ENCODE measurements around the gene FAM180A. TPM values are rescaled to one million over a fixed set of nuclear protein-coding genes. Genes with fewer than 3 reads are reported as not detected.
A peak's percentile ranks its signal among the peaks of the same experiment; 100 is the strongest.
"Not testable (repeated sequence)": the region's sequence is repeated elsewhere in the genome, so short reads cannot be mapped to it uniquely, and the experiment has no call there.

FAM180A gene
- total RNA-seq, 4 donors from 2014 or later, result 0.83 to 9.4 (median 1.7) TPM

DNA sequence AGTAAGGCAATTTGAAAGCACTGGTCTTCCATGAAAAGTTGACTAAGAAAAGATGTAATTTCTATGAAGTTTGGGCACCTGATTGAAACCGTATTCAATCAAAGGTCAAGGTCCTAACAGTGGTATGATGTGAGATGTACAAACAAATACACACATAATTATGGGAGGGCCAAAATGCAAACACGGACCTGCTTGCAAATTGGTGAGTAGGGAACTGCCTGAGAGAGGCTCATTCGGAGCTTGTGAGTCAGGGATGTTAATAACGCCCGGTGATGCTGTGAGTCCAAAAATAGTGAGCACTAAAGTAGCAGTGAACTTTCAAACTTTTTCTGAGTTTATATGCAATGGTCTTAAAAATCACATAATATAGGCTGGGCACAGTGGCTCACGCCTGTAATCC lies 34.2 kb upstream of the FAM180A start:
- no peaks in the 10 kb centered on the region for H3K4me1 ChIP-seq
- H3K36me3 ChIP-seq, result no peaks in the 10 kb centered on the region
- 88% methylated on average over 6 of the region's 6 CpGs for WGBS
- no peaks in the 10 kb centered on the region for H3K27me3 ChIP-seq
- H3K4me3 ChIP-seq, result no peak overlapping the region
- H3K9me3 ChIP-seq, result peaks cover 0 to 8% (median 6%) of the 10 kb centered on the region in 4 donors
- TF ChIP-seq EP300 (IDR thresholded peaks at IDR 0.05), result no peak
- TF ChIP-seq POLR2AphosphoS5 (IDR thresholded peaks at IDR 0.05), result no peak
- TF ChIP-seq, protein P1, sequence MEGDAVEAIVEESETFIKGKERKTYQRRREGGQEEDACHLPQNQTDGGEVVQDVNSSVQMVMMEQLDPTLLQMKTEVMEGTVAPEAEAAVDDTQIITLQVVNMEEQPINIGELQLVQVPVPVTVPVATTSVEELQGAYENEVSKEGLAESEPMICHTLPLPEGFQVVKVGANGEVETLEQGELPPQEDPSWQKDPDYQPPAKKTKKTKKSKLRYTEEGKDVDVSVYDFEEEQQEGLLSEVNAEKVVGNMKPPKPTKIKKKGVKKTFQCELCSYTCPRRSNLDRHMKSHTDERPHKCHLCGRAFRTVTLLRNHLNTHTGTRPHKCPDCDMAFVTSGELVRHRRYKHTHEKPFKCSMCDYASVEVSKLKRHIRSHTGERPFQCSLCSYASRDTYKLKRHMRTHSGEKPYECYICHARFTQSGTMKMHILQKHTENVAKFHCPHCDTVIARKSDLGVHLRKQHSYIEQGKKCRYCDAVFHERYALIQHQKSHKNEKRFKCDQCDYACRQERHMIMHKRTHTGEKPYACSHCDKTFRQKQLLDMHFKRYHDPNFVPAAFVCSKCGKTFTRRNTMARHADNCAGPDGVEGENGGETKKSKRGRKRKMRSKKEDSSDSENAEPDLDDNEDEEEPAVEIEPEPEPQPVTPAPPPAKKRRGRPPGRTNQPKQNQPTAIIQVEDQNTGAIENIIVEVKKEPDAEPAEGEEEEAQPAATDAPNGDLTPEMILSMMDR (IDR thresholded peaks at IDR 0.05), result no peak
- TF ChIP-seq POLR2A (IDR thresholded peaks at IDR 0.05; ENCODE audit: low read depth), result no peak
- intact Hi-C loops (cut with DNase I), result no loop called here
- no peak overlapping the region for H3K27ac ChIP-seq (replicated peaks in 1 of 4)
- no peak for DNase-seq (ENCODE audit: extremely low spot score)

DNA sequence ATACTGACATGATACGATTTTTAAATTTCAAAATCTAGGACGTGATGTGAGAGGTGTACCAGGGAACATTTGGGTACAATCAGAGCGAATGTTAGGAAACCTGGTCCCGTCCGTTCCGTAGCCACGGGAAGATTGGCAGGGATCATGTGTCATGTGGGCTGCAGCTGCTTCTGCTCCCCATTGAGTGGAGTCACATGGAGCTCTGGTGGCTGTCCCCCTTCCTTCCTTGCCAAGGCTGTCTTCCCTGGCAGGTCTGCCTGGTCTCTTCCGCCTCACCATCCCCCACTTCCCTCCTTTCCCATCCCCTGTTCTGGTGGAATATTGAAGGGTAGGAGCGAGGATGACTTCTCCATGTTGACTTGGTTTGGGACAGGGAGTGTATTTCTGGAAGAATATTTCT lies 33.8 kb upstream of the FAM180A start:
- Histone ChIP-seq H3K4me3 (no peak overlapping the region), H3K9me3 (peaks cover 0 to 8% (median 6%) of the 10 kb centered on the region in 4 donors), H3K27ac (replicated peaks in 1 of 4) (no peak overlapping the region), H3K4me1 (no peaks in the 10 kb centered on the region), H3K27me3 (no peaks in the 10 kb centered on the region), H3K36me3 (no peaks in the 10 kb centered on the region)
- TF ChIP-seq POLR2A (IDR thresholded peaks at IDR 0.05; ENCODE audit: low read depth) (no peak), POLR2AphosphoS5 (IDR thresholded peaks at IDR 0.05) (no peak), EP300 (IDR thresholded peaks at IDR 0.05) (no peak)
- TF ChIP-seq, protein P1 (IDR thresholded peaks at IDR 0.05), result no peak
- DNase-seq (ENCODE audit: extremely low spot score), result peak; percentile 68
- intact Hi-C loops (cut with DNase I), result no loop called here
- 93% methylated on average over 9 of the region's 9 CpGs for WGBS

DNA sequence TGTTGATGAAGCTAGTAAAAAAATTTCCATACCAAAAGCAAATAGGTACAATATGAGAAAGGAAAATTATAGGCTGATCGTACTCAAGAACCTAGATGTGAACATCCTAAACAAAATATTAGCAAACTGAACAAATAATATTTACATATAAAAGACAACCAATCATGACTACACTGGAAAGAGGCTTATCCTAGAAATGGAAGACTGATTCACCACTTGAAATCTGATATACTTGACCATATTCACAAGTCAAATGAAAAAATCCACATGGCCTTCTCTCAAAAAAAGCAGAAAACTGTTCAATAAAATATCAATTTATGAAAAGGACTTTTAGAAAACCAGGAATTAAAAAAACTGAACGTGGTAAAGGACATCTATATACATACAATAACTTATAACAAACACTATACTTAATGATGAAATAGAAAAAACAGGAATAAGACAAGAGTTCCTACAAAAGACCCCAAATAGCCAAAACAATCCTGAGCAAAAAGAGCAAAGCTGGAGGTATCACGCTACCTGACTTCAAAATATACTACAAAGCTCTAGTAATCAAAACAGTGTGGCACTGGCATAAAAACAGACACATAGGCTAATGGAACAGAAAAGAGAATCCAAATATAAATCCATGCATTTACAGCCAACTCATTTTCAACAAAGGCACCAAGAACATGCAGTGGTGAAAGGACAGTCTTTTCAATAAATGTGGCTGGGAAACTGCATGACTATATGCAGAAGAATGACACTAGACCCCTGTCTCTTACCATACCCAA lies 29.2 kb upstream of the FAM180A start:
- no peak overlapping the region for H3K4me3 ChIP-seq
- H3K27me3 ChIP-seq, result no peaks in the 10 kb centered on the region
- no peak for DNase-seq (ENCODE audit: extremely low spot score)
- H3K36me3 ChIP-seq, result no peaks in the 10 kb centered on the region
- 83% methylated on average over 3 of the region's 3 CpGs for WGBS
- no peak overlapping the region for H3K27ac ChIP-seq (replicated peaks in 1 of 4)
- no peak for TF ChIP-seq POLR2A (IDR thresholded peaks at IDR 0.05; ENCODE audit: low read depth)
- TF ChIP-seq, protein P1 (IDR thresholded peaks at IDR 0.05), result no peak
- peaks cover 0 to 8% (median 6%) of the 10 kb centered on the region in 4 donors for H3K9me3 ChIP-seq
- intact Hi-C loops (cut with DNase I), result no loop called here
- peaks cover 0 to 10% (median 2%) of the 10 kb centered on the region in 4 donors for H3K4me1 ChIP-seq

DNA sequence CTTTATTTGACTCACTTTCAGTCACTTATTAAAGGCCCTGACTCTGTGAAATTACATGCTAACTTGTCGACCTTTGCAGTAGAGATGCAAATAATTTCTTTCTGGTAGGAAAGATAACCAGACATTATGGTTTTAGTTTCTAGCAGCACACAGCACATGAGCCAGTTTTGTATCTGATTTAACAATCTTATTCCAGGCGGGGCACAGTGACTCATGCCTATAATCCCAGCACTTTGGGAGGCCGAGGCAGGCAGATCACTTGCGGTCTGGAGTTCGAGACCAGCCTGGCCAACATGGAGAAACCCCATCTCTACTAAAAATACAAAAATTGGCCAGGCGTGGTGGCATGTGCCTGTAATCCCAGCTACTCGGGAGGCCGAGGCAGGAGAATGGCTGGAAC lies 27.3 kb upstream of the FAM180A start:
- DNase-seq (ENCODE audit: extremely low spot score); H3K9me3 ChIP-seq; H3K27me3 ChIP-seq; H3K36me3 ChIP-seq; H3K27ac ChIP-seq (replicated peaks in 1 of 4); H3K4me3 ChIP-seq; intact Hi-C loops (cut with DNase I): not testable (repeated sequence)
- peaks cover 0 to 13% (median 2%) of the 10 kb centered on the region in 4 donors for H3K4me1 ChIP-seq
- WGBS, result 98% methylated on average over 8 of the region's 8 CpGs

DNA sequence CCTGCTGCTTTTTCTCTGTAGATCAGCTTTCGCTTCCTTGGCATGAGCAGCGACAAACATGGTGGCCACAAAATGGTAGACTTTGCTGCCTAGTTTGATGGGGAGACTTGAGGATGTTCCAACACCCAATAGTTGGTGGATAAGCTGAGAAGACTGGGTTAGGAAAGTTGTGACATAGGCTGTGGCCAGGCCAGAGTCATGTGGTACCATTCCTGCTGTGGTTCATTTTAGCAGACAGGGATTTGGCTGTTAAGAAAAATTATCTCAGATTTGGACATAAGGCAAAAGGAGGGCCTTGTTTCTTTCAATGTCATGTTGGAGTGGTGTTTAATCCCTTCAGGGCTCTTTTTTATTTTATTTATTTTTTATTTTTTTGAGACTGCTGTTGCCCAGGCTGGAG lies 26.6 kb upstream of the FAM180A start:
- TF ChIP-seq EP300 (IDR thresholded peaks at IDR 0.05), result no peak
- no peak for TF ChIP-seq POLR2AphosphoS5 (IDR thresholded peaks at IDR 0.05)
- no peak for TF ChIP-seq POLR2A (IDR thresholded peaks at IDR 0.05; ENCODE audit: low read depth)
- TF ChIP-seq, protein P1 (IDR thresholded peaks at IDR 0.05), result no peak
- intact Hi-C loops (cut with DNase I), result no loop called here
- 91% methylated on average over 2 of the region's 2 CpGs for WGBS

More for the DNA sequence above, 26.6 kb upstream of the FAM180A start:
- Histone ChIP-seq H3K4me3 (no peak overlapping the region), H3K9me3 (peaks cover 0 to 8% (median 6%) of the 10 kb centered on the region in 4 donors), H3K27me3 (no peaks in the 10 kb centered on the region), H3K27ac (replicated peaks in 1 of 4) (no peak overlapping the region), H3K36me3 (no peaks in the 10 kb centered on the region), H3K4me1 (peaks cover 0 to 13% (median 2%) of the 10 kb centered on the region in 4 donors)
- DNase-seq (ENCODE audit: extremely low spot score), result no peak

All from esophagus muscularis mucosa (tissue), 4 donors.